Common myeloid progenitor, CD34-positive (primary cell): ENCODE data around the gene HFE.

Experiments used
- CTCF ChIA-PET: fragments of 350-600 bp; sonication (Branson Sonifier 250); formaldehyde crosslinking; loops from one replicate; lab custom pipeline; 2021; ENCODE audit warnings: antibody characterized with exemption; lab: Charles Lee
- POLR2A ChIA-PET: fragments of 350-600 bp; sonication (Branson Sonifier 250); formaldehyde crosslinking; loops from one replicate; lab custom pipeline; 2021; ENCODE audit warnings: antibody characterized with exemption; lab: Charles Lee
- DNase-seq, 3 donors: peaks; one replicate each; pipeline versions ENCODE4 v3.0.0 to v3.0.0-alpha.2; 2013
- H3K27ac ChIP-seq, 2 experiments: 1 replicate in 1 of 2; 2 replicates in 1 of 2; pipeline ENCODE4 v1.7.0; 2013; ENCODE audit warnings: inconsistent platforms in 2 of 2, low read length in 2 of 2, mild to moderate bottlenecking in 2 of 2, low read depth in 1 of 2, moderate library complexity in 1 of 2; ENCODE audit not compliant: severe bottlenecking in 2 of 2, insufficient read depth in 1 of 2, poor library complexity in 1 of 2
- H3K27me3 ChIP-seq, 5 experiments: replicated peaks in 2 of 5; 1 replicate in 3 of 5; 2 replicates in 2 of 5; pipeline versions ENCODE4 v1.6.1 to v1.7.0; 2013; ENCODE audit warnings: low read length in 4 of 5, mild to moderate bottlenecking in 2 of 5, moderate library complexity in 2 of 5, inconsistent platforms in 1 of 5; ENCODE audit not compliant: insufficient read depth in 5 of 5, control insufficient read depth in 4 of 5
- H3K36me3 ChIP-seq, 4 experiments: 1 replicate in 2 of 4; 2 replicates in 2 of 4; pipeline versions ENCODE4 v1.6.1 to v1.7.0; 2013; ENCODE audit warnings: low read length in 3 of 4, control low read depth in 1 of 4, mild to moderate bottlenecking in 1 of 4; ENCODE audit not compliant: control insufficient read depth in 4 of 4, insufficient read depth in 4 of 4
- H3K4me1 ChIP-seq, 4 experiments: 1 replicate in 3 of 4; 2 replicates in 1 of 4; pipeline versions ENCODE4 v1.6.1 to v1.7.1; 2013; ENCODE audit warnings: low read length in 3 of 4, mild to moderate bottlenecking in 3 of 4, control low read depth in 1 of 4, inconsistent platforms in 1 of 4, moderate library complexity in 1 of 4; ENCODE audit not compliant: control insufficient read depth in 4 of 4, insufficient read depth in 4 of 4; ENCODE audit errors: control extremely low read depth in 1 of 4
- H3K4me3 ChIP-seq, 7 experiments: 1 replicate in 4 of 7; 2 replicates in 3 of 7; pipeline versions ENCODE4 v1.5.1 to v1.7.0; 2013; ENCODE audit warnings: mild to moderate bottlenecking in 7 of 7, low read length in 6 of 7, moderate library complexity in 6 of 7, inconsistent platforms in 2 of 7, low read depth in 2 of 7, control low read depth in 1 of 7; ENCODE audit not compliant: insufficient read depth in 4 of 7, control insufficient read depth in 1 of 7; ENCODE audit errors: extremely low read depth in 1 of 7
- H3K9me3 ChIP-seq, 5 experiments: 1 replicate in 4 of 5; 2 replicates in 1 of 5; pipeline versions ENCODE4 v1.6.1 to v1.7.1; 2013; ENCODE audit warnings: low read length in 4 of 5, mild to moderate bottlenecking in 2 of 5, inconsistent platforms in 1 of 5, low read depth in 1 of 5, moderate library complexity in 1 of 5; ENCODE audit not compliant: control insufficient read depth in 4 of 5, insufficient read depth in 2 of 5; ENCODE audit errors: control extremely low read depth in 1 of 5
- WGBS: methylation state at CpG from one replicate; pipeline ENCODE4 v1.1.5; 2013; ENCODE audit not compliant: insufficient coverage; 5-methylcytosine and 5-hydroxymethylcytosine counted together

The HFE gene

GRCh38 chr6:26140967-26141294, 53.7 kb downstream of the HFE start:
- no peak overlapping the region for H3K27ac ChIP-seq
- peaks cover 0 to 3% (median 0%) of the 10 kb centered on the region in 4 experiments for H3K4me1 ChIP-seq
- DNase-seq, result no peak
- no peaks in the 10 kb centered on the region for H3K27me3 ChIP-seq
- ChIA-PET POLR2A (interaction anchor here (0.7 to 1.8 kb wide), 2 partner anchors 16 to 17 kb away, joined by 3 to 8 read pairs; a partner anchor contains a TSS), CTCF (no interaction called here)
- whole genome bisulfite sequencing, result 100% methylated on average over 3 of the region's 3 CpGs
- H3K36me3 ChIP-seq, result peaks cover 0 to 23% (median 9%) of the 10 kb centered on the region in 4 experiments
- H3K4me3 ChIP-seq, result no peak overlapping the region
- H3K9me3 ChIP-seq, result no peaks in the 10 kb centered on the region

DNA sequence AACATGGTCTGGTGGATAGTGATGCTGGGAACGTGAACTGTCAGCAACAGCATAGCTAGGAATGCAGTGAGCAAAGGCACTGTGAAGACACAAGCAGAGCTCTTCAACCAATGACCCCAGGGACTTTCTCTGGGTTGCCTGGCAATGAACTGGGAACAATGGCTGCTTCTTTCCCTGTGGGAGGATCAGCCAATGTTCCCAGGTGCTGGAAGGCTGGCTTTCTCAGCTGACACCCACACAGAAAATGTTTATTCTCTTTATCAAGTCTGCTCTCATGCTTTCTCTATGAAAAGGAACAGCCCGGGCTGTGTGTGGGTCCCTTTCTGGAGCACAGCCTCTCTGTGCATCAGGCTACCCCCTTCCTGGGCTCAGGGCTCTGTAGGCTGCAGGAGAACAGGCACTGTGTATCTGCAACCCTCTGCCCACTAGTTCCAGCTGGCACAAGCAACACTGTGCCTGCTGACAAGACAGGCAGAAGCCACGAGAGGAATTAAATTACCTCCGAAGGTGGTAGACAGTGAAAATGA, 54.2 kb downstream of the HFE start:
- Histone ChIP-seq H3K9me3 (no peaks in the 10 kb centered on the region), H3K27ac (no peak overlapping the region), H3K36me3 (peaks cover 0 to 21% (median 8%) of the 10 kb centered on the region in 4 experiments), H3K4me3 (no peak overlapping the region), H3K27me3 (no peaks in the 10 kb centered on the region), H3K4me1 (no peaks in the 10 kb centered on the region)
- POLR2A ChIA-PET, result interaction anchor here (0.7 to 1.8 kb wide), 2 partner anchors 15 to 18 kb away, joined by 3 to 8 read pairs; a partner anchor contains a TSS
- DNase-seq, result no peak
- 100% methylated on average over 1 of the region's 4 CpGs for WGBS
- CTCF ChIA-PET, result interaction anchor here (1.0 to 1.2 kb wide), 2 partner anchors 10 to 15 kb away, joined by 3 read pairs; a partner anchor contains a TSS

- Histone ChIP-seq H3K27ac (no peak overlapping the region), H3K36me3 (peaks cover 0 to 19% (median 9%) of the 10 kb centered on the region in 4 experiments), H3K9me3 (no peaks in the 10 kb centered on the region), H3K27me3 (no peaks in the 10 kb centered on the region), H3K4me3 (no peak overlapping the region), H3K4me1 (no peaks in the 10 kb centered on the region)
- POLR2A ChIA-PET, result interaction anchor here (1.8 kb wide), 1 partner anchor 15 kb away, joined by 8 read pairs; a partner anchor contains a TSS
- CTCF ChIA-PET, result interaction anchor here (1.0 to 1.2 kb wide), 2 partner anchors 10 to 14 kb away, joined by 3 read pairs; a partner anchor contains a TSS
- WGBS, result 92% methylated on average over 2 of the region's 2 CpGs
- DNase-seq, result no peak
These were observed 54.8 kb downstream of the HFE start for GRCh38 chr6:26142026-26142425.
